B cell (primary cell): Measurements from ENCODE around the gene RGS17.

Source experiments
- EZH2 ChIP-seq: IDR thresholded peaks from 2 replicates; pipeline ENCODE4 v1.6.1; 2012; ENCODE audit warnings: borderline replicate concordance, low read depth, mild to moderate bottlenecking, moderate library complexity, low read length; ENCODE audit not compliant: insufficient read depth, poor library complexity, severe bottlenecking
- TF ChIP-seq, protein P1 (sequence below): fragments of 200-600 bp; IDR thresholded peaks from one replicate; pipeline ENCODE4 v1.8.0; 2022; ENCODE audit warnings: antibody characterized with exemption, mild to moderate bottlenecking

DNA sequence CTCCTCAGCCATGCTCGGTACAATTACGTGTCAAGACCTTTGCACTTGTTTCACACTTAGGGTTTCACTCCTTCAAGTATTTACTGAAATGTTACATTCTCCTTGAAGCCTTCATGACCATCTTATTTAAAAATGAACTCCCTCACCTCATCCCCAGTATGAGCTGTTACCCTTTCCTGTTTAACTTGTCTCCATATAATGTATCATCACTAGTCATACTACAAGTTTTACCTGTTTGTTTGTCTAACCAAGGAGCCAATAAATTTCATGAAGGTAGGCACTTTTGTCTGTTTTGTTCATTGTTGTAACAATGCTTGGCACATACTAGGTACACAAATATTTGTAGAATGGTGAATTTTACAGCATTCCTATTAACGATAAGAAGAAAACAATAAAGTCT is 82.5 kb downstream of the RGS17 start:
- TF ChIP-seq, protein P1, sequence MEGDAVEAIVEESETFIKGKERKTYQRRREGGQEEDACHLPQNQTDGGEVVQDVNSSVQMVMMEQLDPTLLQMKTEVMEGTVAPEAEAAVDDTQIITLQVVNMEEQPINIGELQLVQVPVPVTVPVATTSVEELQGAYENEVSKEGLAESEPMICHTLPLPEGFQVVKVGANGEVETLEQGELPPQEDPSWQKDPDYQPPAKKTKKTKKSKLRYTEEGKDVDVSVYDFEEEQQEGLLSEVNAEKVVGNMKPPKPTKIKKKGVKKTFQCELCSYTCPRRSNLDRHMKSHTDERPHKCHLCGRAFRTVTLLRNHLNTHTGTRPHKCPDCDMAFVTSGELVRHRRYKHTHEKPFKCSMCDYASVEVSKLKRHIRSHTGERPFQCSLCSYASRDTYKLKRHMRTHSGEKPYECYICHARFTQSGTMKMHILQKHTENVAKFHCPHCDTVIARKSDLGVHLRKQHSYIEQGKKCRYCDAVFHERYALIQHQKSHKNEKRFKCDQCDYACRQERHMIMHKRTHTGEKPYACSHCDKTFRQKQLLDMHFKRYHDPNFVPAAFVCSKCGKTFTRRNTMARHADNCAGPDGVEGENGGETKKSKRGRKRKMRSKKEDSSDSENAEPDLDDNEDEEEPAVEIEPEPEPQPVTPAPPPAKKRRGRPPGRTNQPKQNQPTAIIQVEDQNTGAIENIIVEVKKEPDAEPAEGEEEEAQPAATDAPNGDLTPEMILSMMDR: no peak
- no peak for TF ChIP-seq EZH2
